ENCODE results near the gene CASZ1.

GRCh38 chr1:10709646-10710045 lies 86.8 kb downstream of the CASZ1 start:
- TF ChIP-seq, protein P1, sequence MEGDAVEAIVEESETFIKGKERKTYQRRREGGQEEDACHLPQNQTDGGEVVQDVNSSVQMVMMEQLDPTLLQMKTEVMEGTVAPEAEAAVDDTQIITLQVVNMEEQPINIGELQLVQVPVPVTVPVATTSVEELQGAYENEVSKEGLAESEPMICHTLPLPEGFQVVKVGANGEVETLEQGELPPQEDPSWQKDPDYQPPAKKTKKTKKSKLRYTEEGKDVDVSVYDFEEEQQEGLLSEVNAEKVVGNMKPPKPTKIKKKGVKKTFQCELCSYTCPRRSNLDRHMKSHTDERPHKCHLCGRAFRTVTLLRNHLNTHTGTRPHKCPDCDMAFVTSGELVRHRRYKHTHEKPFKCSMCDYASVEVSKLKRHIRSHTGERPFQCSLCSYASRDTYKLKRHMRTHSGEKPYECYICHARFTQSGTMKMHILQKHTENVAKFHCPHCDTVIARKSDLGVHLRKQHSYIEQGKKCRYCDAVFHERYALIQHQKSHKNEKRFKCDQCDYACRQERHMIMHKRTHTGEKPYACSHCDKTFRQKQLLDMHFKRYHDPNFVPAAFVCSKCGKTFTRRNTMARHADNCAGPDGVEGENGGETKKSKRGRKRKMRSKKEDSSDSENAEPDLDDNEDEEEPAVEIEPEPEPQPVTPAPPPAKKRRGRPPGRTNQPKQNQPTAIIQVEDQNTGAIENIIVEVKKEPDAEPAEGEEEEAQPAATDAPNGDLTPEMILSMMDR (IDR thresholded peaks at IDR 0.05), result no peak
- TF ChIP-seq POLR2A (IDR thresholded peaks at IDR 0.05), result no peak
